A673 (cell line): ENCODE results near the gene KNCN.

Source experiments
- CTCF ChIP-seq: fragments of 300-800, 200-600 bp; sonication (generic); conservative IDR thresholded peaks from 2 replicates; pipeline ENCODE4 v1.5.1; 2017; ENCODE audit warnings: low read depth, mild to moderate bottlenecking, antibody characterized with exemption, low read length, moderate library complexity, mixed read lengths
- EZH2 ChIP-seq: fragments of 200-600 bp; sonication (generic); IDR thresholded peaks from 2 replicates; pipeline ENCODE4 v1.6.1; 2017; ENCODE audit warnings: borderline replicate concordance, low read depth, mild to moderate bottlenecking, mixed read lengths, antibody characterized with exemption, low read length; ENCODE audit not compliant: poor library complexity, severe bottlenecking

- no peak for TF ChIP-seq CTCF
- TF ChIP-seq EZH2, result no peak
Measured at GRCh38 chr1:46595127-46595526, 43.7 kb upstream of the KNCN start.
